GM18498 (cell line): ENCODE data around the gene SGPL1.

Source experiments
- ATAC-seq: cut with Tn5 transposase; IDR thresholded peaks from one replicate; pipeline ENCODE4 v1.9.1; 2021; ENCODE audit warnings: mild to moderate bottlenecking, moderate library complexity; ENCODE audit not compliant: unreplicated experiment

SGPL1 gene

DNA sequence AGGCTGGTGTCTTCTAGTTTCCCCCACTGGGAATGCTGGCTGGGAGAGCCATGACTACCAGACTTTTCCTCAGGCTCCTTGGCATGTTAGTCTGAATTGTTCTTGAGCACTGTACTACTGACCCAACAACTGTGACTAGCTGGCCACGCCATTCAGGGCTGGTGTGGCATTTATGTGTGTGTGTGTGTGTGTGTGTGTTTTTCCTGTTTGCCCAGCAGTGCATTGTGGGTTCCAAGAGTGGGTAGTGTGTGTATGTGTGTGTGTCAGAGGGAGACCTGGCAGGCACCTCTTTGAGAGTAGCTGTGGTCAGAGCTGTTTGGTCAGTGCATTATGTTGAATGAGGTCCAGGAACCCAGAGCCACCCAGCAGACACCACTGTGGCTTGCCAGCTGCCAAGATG lies 63.5 kb downstream of the SGPL1 start:
- ATAC-seq = no peak

DNA sequence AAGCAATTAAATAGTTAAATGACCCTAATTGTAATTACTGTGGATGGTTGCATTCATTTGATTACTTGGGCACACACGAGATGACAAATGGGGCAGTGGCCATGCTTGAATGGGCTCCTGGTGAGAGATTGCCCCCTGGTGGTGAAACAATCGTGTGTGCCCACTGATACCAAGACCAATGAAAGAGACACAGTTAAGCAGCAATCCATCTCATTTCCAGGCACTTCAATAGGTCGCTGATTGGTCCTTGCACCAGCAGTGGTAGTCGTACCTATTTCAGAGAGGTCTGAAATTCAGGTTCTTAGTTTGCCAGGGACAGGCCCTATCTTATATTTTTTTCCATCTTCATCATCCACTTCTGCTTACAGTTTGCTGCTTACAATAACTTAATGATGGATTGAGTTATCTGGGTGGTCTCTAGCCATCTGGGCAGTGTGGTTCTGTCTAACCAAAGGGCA lies 64.4 kb downstream of the SGPL1 start:
- peak; percentile 82 for ATAC-seq

DNA sequence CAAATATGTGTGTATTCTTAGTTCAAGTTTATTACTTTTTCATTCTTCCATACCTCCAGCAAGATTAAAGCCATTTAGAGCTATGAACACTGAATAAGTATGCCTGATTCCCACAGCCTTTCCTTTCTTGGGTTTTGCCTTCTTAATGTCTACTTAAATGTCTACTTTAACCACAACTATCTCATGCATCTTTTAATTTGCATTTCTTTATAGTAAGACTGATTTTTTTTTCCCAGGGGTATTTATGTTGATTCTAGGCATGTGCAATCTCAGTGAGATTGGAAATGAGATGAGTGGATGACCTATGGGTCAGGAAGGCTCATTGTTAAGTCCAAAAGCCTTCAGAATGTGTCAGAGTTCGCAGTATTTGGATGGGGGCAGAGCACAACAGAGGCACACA lies 69.0 kb downstream of the SGPL1 start:
- no peak for ATAC-seq

DNA sequence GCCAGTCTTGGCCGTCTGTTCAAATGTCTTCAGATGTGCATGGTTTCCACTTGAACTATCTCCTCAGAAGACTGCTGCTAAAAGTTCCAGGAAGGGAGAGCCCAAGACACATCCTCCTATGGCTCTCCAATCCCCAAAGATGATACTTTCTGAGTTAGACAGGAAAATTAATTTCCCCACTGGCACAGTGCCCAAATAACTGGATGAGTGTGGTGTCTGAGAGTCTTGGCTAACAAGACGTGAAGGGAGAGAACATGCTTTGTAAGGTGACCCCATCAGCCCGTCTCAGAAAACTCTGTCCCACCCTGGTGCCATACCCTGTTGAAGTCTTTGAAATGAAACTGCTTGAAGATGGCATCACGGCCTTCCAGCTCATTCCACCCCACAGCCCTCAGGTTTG lies 69.7 kb downstream of the SGPL1 start:
- no peak for ATAC-seq

DNA sequence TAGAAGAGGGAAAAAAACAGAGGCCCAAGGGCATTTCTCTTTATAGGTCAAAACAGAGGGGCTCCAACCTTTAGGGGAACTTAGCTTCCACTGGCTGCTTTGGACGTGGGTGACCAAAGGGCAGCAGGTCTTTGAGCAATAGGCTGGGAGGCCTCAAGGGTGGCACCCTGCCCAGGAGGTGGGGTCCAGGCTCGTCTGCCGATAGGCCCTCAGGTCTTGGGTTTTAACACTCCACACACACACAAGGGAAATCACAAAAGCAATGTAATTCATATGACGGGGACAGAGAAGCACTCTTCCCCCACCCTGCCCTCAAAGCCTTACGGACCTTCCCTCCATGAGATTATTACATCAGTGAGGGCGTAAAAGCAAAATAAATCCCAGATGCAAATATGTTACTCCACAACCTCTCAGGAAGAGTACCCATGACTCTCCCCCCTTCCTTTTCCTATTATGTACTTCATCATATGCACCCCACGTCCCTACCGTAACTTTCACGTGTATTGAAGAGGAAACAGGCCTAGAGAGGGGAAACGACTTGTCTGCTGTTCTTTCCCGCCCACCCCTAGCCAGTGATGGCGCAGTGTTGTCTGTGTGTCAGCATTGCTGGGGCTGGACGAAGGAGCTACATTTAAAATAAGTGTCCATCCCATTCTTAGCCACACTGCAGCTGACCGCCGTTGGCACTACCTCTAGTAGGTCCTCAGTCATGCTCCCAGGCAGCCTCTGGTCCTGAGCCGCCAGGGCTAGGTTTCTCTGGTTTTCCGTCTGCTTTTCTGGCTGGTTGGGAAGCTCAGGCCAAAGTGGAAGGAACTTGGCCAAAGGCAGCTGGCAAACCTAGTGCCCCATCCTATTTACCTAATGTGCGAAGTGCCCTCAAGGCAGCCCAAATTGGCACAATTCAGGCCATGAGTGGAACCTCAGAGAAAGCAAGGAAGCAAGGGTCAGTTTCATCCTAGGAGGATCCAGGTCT lies 70.5 kb downstream of the SGPL1 start:
- ATAC-seq = no peak

DNA sequence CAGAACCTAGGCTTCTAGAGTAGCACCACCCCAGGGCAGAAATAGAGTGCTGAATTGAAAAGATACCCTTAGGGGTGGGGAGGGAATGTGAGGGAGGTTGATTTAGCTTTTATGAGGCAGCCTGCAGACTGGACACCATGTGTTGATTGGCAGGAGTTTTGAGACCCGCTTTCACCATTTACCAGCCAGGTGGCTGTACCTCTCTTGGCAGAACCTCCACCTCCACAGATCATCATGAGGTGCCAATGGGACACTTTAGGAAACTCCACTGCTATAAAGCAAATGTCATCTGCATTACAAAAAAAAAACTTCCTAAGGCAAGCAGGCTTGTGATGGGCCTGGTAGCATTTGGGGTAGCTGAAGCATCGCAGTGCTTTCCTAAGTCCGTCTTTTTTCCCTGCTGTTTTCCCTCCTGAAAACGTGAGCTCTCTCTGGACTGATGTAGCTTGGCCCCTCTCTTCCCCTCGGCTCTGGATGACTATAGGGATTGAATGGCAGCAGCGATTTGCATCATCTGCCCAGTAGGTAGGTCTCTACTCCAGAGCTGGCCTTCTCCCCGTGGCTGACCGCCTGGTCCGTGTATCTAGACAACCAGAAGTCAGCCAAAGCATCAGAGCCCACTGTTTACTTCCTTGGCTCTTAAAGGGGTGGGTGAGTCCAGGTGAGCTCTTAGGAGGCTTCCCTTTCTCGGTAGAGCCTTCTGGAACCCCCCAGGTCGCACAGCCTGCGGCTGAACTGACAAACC lies 71.3 kb downstream of the SGPL1 start:
- no peak for ATAC-seq

DNA sequence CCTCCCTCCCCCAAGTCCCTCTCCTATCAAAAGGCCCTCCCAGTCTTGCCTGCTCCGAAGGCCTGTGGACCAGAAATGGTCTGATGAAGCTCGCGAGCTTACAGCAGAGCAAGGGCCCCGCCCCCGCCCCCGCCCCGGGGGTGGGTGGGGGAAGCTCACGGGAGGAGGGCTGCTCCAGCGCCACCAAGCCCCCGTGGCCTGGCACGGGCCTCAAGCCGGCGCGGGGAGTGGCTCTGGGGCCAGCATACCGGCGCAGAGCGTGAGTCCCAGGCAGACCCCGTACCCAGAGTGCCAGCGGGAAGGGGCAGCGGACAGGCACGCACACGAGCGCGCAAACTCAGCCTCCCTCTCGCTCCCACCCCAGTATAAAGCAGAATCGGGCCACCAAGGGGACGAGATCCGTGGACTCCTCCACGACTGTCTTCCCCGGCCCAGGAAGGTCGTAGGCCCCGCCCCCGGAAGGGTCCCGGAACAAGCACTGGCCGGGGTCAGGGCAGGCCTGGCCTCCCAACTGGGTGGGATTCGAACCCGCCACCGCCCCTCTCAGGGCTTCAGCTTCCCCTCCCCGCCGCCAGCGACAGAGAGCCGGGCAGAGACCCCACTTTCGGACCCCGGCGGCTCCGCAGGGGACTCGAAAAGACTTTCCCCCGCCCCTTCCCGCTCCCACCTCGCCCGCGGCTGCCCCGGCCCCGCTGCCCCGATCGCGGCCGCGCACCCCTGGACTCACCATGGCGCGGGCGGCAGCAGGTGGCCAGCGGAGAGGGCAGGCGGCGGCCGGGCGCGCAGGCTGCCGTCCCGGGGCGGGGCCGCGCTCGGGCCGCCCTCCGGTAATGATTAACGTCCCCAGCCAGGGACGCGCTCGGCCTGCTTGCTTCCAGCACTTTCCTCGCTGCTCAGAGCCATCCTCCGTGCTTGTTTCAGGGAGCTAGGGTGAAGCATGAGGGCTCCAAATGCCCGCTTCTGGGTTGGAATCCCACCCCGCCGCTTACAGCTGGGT lies 72.4 kb downstream of the SGPL1 start, which contains the start of gene PCBD1:
Gene PCBD1 (minus strand): TSS at position 762 of the 997 bp plus-strand sequence. CDS start 32 bp downstream, at position 730.
- peak; percentile 75 for ATAC-seq

DNA sequence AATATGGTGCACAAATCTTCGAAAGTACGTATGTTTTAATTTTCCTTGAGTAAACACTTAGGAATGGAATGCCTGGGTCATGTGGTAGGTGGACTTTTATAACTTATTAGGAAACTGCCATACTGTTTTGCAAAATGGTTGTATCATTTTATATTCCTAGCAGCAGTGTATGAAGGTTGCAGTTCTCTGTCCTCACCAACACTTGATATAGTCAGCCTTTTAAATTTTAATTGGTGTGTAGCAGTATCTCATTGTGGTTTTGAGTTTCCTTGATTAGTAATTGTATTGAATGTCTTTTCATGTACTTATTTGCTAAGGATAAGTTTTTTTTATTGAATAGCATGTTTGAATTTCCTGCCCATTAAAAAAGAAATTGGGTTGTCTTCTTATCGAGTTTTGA lies 73.5 kb downstream of the SGPL1 start:
- no peak for ATAC-seq

DNA sequence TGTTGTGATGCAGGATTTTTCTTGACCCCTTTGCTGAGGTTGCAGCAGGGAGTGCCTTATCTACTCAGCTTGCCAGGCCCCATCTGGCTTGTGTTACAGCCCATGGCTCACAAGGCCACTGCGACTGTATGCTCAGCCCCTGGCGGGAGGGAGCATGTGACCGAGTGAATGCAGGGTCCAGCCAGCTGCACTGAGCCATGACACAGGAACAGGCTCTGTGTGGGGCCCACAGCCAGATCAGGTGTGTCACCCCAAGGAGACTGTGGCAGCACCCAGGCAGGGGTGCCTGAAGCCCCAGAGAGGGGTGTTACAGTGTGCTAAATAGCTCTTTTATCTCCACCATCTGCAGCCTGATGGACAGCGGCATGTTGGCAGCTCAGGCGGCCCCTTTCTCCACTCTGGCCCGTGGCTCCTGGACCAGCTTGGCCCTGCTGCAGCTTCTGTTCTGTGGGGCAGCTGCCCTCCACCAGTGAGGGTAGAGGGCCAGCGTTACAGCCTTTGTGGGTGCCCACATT lies 75.2 kb downstream of the SGPL1 start:
- no peak for ATAC-seq

DNA sequence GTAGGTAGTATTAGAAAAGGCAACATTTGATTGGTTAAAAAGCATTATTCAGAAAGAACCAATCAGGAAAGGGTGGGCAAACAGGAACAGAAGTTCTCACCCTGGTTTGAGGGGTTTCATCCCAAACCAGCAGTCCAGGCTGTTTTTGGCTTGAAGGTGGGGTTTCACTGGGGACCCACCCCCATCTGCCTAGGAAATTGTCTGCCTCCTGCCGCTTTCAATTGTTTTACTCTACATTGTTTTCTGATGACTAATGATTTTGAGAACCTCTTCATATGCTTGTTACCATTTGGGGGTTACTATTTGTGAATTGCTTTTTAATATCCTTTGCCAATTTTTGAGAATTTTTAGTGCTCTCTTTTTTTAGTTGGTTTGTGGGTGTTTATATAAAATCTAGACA lies 75.9 kb downstream of the SGPL1 start:
- no peak for ATAC-seq

DNA sequence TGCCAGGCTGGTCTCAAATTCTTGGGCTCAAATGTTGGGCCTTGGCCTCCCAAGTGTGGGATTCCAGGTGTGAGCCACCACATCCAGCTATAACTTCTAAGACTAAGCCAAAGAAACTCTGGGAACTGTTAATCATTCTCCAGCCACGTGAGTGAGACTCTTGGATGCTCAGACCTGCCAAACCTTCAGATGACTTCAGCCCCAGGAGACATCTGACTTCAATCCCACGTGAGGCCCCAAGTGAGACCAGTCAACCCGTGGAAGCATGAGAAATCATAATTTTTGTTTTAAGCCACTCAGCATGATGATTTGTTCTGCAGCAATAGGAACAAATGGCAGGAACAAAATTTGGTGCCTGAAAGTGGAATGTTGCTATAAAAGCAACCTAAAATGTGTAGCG lies 76.9 kb downstream of the SGPL1 start:
- no peak for ATAC-seq

DNA sequence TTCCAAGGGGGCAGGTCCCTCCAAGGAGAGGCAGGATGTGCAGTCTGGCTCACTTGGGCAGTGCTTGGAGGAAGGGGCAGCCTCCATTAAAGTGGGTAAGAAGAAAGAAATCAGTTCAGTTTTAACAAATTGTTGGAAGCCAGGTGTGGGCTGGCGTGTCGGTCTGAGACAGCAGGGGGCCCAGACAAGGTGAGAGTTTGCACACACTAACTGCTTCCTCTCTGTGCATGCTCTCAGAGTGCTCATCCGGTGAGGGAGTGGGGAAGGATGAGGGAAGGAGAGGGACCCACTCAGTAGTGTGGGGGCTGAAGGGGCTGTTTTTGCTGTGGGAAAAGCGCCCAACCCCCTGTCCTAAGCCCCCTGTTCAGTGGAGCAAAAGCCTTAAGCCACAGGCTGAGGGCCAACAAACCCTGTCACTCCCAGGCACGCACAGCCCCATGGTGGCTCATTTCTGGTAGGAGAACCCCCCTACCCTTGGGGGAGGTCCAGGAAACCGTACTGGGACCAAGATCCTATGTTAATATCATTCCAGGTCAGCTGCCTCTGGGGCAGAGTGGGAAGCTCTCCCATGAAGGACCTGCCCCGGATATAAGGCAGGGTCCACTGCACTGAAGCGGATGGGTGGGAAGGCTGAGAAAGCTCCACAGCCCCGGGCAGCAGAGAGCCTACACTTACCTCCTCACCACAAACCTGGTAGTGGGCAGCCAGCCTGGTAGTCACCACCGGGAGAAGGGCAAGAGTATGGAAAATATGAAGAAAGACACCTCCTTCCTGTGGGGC lies 77.7 kb downstream of the SGPL1 start:
- no peak for ATAC-seq

DNA sequence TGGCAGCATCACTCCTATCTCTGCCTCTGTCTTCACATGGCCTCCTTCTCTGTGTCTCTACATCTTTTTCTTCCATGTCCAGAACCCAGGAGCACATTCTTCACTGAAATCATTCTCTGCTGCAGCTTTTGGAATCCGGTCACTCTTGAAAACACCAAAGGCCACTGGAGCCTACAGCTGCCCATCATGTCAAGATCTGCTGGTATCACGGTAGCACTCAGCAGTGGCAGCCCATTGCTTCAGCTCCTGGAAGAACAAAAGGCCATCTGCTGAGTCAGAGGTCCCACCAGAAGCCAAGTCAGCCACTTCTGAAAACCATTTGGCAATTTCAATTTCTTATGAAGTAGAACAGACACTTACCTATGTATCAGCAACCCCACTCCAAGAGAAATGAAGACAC lies 78.7 kb downstream of the SGPL1 start:
- ATAC-seq = no peak

DNA sequence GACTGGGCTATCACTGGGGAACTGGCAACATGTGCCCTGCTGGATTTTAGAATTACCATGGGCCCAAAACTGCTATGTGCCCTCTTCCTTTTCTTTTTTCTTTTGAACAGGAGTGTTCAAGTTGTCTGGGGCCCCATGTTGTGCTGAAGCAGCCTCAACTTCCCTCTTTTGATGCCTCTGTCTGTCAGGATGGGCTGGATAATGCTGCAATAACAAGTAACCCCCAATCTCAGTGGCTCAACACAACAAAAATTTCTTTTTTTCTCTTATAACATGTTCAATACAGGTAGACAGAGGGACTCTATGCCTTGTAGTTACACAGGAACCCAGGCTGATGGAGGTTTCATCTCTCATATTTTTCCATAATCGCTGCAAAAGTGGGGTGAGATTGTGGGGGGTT lies 80.8 kb downstream of the SGPL1 start:
- ATAC-seq = no peak

DNA sequence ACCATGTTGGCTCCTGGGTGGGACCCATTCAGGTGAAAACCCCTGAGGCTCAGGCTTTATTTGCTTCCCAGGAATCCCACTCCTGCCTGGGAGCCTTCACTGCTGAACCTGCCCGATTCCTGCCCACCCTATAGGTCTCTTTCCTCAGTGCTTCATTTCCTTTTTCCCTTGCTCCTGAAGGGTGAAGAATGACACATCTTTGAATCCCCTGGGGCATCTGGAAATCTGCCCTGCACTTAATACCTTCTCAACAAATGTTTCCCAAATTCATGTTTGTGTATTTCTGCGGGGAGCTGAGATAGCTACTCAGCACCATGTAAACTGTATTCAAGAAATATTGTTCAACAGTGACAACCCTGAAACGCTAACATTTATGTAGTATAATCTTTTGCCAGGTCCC lies 82.9 kb downstream of the SGPL1 start:
- ATAC-seq = no peak

DNA sequence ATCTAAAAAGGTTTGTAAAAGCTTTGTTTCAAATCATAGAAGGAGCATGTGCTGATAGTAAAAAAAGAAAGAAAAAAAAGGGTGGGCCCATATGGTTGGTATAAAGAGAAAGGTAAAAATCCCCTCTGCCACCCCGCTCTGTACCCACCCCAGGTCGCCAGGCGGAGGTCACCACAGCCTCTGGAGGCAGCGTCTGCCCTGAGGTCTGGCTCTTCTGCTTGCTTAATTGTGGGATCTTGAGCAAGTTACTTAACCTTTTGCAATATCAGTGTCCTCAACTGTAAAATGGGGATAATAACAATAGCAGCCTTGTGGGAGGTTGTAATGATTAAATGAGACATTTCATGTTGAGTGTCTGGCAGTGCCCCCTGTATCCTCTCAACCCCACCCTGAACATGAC lies 83.3 kb downstream of the SGPL1 start:
- no peak for ATAC-seq

DNA sequence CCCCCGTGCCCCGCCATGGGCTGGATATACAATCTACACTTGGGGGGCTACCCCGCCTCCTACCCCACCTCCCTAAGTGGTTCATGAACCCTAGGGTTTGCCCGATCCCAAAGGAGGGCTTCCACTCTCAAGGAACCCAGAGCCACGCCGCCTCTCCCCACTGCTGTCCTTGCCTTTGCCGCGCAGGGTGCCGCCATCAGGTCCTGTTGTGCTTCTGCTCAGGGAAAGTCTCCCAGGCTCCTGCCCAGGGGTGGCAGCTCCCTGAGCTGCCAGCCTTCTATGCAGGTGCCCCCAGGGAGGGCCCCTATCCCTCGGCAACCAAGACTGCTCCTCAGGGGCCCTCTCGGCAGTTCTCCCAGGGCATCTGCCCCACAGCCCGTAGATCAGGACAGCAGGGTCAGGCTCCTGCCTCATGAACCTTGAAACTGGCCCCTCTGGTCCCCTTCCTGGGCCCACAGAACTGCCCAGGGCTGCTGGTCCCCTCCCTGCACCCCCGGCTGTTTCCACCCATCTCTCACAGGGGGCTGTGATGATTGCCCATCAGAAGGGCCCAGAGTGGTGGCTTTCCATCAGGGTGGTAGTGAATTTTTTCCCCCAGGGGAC lies 85.6 kb downstream of the SGPL1 start:
- no peak for ATAC-seq

DNA sequence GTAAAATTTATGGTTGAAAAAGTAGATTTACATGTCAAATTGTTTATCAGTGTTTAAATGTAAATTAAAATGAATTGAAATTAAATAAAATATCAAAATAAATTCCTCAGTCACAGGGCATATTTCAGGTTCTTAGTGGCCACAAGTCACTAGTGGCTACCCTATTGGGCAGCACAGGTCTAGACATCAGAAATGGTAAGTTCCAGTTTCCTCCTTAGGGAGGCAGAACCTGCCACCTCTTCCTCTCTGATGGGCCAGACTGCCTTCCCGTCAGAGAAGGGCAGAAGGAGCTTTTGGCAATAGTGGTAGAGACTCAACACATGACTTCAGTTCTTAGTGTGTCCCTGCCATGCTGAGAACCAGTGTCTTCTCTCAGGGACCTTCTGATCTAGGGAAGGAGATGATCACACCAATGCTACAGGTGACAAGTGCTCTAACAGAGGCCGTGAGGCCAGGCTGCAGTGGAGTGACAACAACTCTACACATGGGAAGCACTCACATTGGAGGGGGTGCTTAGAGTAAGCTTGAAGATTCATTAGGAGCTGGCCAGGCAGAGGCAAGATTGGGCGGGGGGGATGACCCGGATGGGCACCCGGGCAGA lies 87.0 kb downstream of the SGPL1 start:
- no peak for ATAC-seq
